ENCODE results near the gene PRDM15.

Gene PRDM15

GRCh38 chr21:41886328-41886727 is 7.2 kb upstream of the PRDM15 start:
- DNase-seq (no peak), ATAC-seq (no peak)

GRCh38 chr21:41885341-41886024 is 6.3 kb upstream of the PRDM15 start:
- ATAC-seq, result no peak
- DNase-seq, result no peak

GRCh38 chr21:41884501-41885030 is 5.4 kb upstream of the PRDM15 start:
- ATAC-seq (no peak), DNase-seq (no peak)

GRCh38 chr21:41883582-41883981 is 4.4 kb upstream of the PRDM15 start:
- ATAC-seq (no peak), DNase-seq (no peak)

GRCh38 chr21:41881051-41881450 is 1.9 kb upstream of the PRDM15 start:
- no peak for ATAC-seq
- no peak for DNase-seq

GRCh38 chr21:41880153-41880552 is 1.0 kb upstream of the PRDM15 start:
- no peak for ATAC-seq
- no peak for DNase-seq

- ATAC-seq, result peak; percentile 57
Observed at GRCh38 chr21:41878831-41879189, 334 bp downstream of the PRDM15 start.

GRCh38 chr21:41877901-41878830 is 978 bp downstream of the PRDM15 start:
- DNase-seq, result peak; percentile 46
- peak; percentile 10 for ATAC-seq

More at GRCh38 chr21:41878831-41879189, 334 bp downstream of the PRDM15 start:
- DNase-seq, result peak; percentile 82

- DNase-seq (peak; percentile 24), ATAC-seq (peak; percentile 22)
Observed at GRCh38 chr21:41876928-41877652, 2.1 kb downstream of the PRDM15 start.

GRCh38 chr21:41876396-41876795 is 2.7 kb downstream of the PRDM15 start:
- no peak for ATAC-seq
- DNase-seq, result no peak

GRCh38 chr21:41875086-41875485 is 4.1 kb downstream of the PRDM15 start:
- DNase-seq, result no peak
- ATAC-seq, result no peak

GRCh38 chr21:41874611-41875010 is 4.5 kb downstream of the PRDM15 start:
- ATAC-seq (no peak), DNase-seq (no peak)

- no peak for DNase-seq
- no peak for ATAC-seq
Observed at GRCh38 chr21:41873426-41873825, 5.7 kb downstream of the PRDM15 start.

GRCh38 chr21:41873005-41873404 is 6.1 kb downstream of the PRDM15 start:
- ATAC-seq (no peak), DNase-seq (no peak)

- DNase-seq (no peak), ATAC-seq (peak; percentile 3)
Observed at GRCh38 chr21:41871293-41872030, 7.7 kb downstream of the PRDM15 start.

- DNase-seq, result no peak
- ATAC-seq, result no peak
Observed at GRCh38 chr21:41869771-41870170, 9.4 kb downstream of the PRDM15 start.

- ATAC-seq, result no peak
- no peak for DNase-seq
Observed at GRCh38 chr21:41868062-41868710, 11.0 kb downstream of the PRDM15 start.

GRCh38 chr21:41867313-41867712 is 11.8 kb downstream of the PRDM15 start:
- ATAC-seq, result no peak
- no peak for DNase-seq

GRCh38 chr21:41866274-41866809 is 12.8 kb downstream of the PRDM15 start:
- ATAC-seq, result no peak
- no peak for DNase-seq

GRCh38 chr21:41865002-41865777 is 14.0 kb downstream of the PRDM15 start:
- DNase-seq (no peak), ATAC-seq (peak; percentile 58)
